Measurements from ENCODE around the gene BAIAP2.

Gene BAIAP2

DNA sequence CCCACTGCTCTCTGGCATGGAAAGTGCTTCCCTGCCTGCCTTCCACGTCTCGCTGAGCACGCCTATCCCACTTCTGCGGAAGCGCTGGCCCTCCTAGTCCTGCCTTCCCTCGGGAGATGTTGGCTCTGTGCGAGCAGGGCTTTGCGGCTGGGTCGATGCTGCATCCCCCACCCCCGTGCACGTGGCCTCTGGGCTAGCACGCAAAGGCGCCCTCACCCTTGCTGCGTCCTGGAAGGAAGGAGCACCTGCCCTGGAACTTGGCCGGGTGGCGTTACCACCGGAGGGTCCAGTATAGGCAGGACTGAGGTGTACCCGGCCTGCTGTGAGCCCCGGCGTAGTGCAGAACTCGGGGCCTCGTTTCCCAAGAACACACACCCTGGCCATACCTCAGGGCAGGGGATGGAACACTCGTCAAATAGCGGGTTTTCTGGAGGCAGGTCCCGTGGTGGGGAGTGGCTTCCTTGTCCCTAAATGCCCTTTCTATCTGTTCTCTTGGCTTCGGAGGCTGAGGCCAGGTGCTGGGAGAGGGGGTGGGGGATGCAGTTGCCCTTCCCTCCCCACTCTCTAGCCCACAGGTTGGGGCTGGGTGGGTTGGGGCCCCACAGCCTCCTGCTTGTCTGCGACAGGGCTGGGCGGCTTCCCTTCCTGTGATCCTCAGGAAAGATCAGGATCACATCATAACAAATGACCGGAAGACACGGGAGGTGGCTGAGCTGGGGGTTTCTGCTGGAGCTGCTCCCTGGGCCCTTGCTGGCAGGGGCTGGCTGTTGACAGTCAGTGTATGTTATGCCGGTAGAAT lies 17.4 kb downstream of the BAIAP2 start:
- DNase-seq (ENCODE audit: low read depth), result no peak
- H3K4me3 ChIP-seq (ENCODE audit: low read depth, low read length), result no peak overlapping the region
- TF ChIP-seq, protein P1, sequence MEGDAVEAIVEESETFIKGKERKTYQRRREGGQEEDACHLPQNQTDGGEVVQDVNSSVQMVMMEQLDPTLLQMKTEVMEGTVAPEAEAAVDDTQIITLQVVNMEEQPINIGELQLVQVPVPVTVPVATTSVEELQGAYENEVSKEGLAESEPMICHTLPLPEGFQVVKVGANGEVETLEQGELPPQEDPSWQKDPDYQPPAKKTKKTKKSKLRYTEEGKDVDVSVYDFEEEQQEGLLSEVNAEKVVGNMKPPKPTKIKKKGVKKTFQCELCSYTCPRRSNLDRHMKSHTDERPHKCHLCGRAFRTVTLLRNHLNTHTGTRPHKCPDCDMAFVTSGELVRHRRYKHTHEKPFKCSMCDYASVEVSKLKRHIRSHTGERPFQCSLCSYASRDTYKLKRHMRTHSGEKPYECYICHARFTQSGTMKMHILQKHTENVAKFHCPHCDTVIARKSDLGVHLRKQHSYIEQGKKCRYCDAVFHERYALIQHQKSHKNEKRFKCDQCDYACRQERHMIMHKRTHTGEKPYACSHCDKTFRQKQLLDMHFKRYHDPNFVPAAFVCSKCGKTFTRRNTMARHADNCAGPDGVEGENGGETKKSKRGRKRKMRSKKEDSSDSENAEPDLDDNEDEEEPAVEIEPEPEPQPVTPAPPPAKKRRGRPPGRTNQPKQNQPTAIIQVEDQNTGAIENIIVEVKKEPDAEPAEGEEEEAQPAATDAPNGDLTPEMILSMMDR (IDR thresholded peaks at IDR 0.05; ENCODE audit: low read depth, low read length, missing control alignments), result no peak
- in situ Hi-C loops (cut with HindIII; ENCODE audit: low sequenced_read_pairs), result no loop called here

DNA sequence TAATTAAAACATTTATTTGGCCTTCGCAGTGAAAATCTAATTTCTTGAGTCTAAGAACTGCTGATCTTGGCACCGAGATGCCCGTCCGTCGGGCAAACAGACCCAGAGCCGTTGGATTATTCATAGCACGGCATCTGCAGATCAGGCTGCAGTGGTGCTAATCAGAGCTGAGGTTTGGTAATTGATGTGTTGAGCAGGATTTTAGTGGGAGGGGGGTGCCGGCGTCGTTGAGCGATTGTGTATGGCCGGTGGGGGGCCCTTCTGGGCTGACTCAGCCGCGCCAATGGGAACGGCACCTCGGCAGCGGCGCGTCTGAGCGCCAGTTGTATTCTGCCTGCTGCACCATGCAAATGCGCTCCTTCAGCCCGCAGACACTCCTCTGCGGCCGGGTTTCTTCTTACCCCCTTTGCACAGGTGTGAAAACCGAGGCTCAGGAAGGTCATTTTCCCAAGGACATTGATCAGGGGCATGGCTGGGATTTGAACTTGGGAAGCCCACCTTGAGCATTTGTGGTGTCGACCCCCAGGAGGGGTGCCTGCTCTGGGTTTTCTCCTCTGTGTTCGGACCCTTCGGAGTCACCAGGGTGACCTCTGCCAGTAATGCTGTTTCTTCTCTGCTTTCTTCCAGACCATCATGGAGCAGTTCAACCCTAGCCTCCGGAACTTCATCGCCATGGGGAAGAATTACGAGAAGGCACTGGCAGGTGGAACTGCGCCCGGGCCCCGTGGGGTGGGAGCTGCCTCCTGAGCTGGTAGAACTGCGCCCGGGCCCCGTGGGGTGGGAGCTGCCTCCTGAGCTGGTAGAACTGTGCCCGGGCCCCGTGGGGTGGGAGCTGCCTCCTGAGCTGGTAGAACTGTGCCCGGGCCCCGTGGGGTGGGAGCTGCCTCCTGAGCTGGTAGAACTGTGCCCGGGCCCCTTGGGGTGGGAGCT lies 18.4 kb downstream of the BAIAP2 start:
- TF ChIP-seq, protein P1 (IDR thresholded peaks at IDR 0.05; ENCODE audit: low read depth, low read length, missing control alignments), result no peak
- DNase-seq (ENCODE audit: low read depth), result no peak
- in situ Hi-C loops (cut with HindIII; ENCODE audit: low sequenced_read_pairs), result no loop called here
- no peak overlapping the region for H3K4me3 ChIP-seq (ENCODE audit: low read depth, low read length)

DNA sequence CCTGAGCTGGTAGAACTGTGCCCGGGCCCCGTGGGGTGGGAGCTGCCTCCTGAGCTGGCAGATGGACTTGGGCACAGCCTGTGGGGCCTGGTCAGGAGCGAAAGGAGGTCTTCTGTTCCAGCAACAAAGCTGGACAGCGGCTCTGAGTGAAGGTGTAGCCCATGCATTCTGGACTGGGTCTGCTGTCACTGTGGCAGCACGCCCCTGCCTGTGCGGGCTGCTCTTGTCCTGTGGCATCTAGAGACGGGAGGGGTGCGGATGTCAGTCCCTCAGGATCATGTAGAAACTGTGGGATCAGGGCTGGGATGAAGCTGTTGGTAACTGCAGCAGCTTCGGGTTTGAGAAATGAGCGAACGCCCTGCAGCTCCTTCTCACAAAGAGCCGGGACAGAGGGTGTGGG lies 19.4 kb downstream of the BAIAP2 start:
- H3K4me3 ChIP-seq (ENCODE audit: low read depth, low read length), result no peak overlapping the region
- TF ChIP-seq, protein P1 (IDR thresholded peaks at IDR 0.05; ENCODE audit: low read depth, low read length, missing control alignments), result no peak
- no peak for DNase-seq (ENCODE audit: low read depth)
- in situ Hi-C loops (cut with HindIII; ENCODE audit: low sequenced_read_pairs), result no loop called here

DNA sequence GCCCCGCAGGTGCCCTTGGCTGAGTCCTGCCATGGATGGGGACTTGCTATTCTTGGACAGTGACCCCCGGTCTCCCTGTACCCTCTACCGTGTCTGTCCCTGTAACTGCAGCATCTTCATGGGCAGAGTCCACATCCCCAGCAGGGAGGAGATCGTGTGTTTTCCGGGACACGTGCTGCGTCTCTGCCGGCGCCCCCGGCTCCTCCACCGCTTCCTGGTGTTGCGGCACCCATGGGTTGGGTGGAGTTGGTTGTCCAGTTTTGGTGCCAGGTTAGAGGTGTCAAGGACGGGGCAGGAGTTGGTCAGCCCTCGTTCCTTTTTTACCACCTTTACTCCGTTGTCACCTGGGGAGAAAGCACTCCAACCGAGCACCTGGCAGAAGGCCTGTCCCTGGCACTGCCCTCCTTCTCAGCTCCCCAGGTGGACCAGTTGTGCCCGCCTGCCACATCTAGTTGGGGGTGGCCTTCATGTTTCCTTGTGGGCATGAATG lies 20.0 kb downstream of the BAIAP2 start:
- TF ChIP-seq, protein P1 (IDR thresholded peaks at IDR 0.05; ENCODE audit: low read depth, low read length, missing control alignments), result no peak
- H3K4me3 ChIP-seq (ENCODE audit: low read depth, low read length), result no peak overlapping the region
- in situ Hi-C loops (cut with HindIII; ENCODE audit: low sequenced_read_pairs), result no loop called here
- DNase-seq (ENCODE audit: low read depth), result no peak

DNA sequence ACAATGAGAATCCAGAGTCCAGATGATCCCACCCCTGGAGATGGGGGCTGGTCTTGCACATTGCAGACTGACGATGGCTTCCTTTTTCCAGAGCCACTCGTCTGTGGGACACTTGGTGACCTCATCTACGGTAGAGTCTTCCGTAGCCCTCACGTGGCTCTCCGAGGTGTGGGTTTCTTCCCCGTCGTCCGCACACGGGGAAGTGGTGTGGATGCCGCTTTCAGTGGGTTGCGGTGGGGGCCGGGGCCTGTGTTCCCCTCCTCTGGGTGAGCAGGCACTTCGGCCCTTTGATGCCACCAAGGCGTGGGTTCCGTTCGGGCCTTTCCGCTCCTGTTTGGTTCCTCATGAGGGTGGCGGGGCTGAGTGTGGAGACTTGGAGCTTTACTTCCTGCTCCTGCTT lies 21.4 kb downstream of the BAIAP2 start:
- in situ Hi-C loops (cut with HindIII; ENCODE audit: low sequenced_read_pairs), result no loop called here
- TF ChIP-seq, protein P1 (IDR thresholded peaks at IDR 0.05; ENCODE audit: low read depth, low read length, missing control alignments), result no peak
- no peak overlapping the region for H3K4me3 ChIP-seq (ENCODE audit: low read depth, low read length)
- no peak for DNase-seq (ENCODE audit: low read depth)

DNA sequence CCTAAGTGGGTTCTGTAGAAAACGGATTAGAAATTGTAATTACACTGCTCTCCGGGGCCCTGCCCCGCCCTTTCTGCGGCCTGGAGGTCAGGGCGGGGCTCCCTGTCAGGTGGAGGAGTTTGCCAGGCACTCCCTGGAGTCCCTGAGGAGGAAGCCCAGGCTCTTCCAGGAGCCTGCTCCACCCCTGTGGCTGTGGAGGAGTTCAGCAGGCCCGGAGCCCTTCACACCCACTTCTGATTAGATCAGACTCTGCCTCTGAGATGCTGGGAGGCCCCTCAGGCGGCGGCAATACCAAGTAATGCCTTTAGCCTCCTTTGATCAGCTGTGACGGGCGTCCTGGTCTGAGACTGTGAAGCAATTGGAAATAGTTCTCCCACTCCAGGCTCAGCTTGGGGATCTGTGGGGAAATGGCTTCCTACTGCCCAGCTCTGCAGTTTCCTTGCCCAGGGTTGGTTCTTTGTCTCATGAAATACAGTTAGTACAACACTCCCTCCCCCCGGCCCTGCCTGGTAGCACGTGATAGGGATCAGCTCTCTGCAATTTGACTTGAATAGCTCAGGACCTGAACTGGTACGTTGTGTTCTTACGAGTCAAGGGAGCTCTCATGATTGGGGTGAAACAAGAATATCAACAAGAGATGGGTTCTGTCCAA lies 22.3 kb downstream of the BAIAP2 start:
- no peak overlapping the region for H3K4me3 ChIP-seq (ENCODE audit: low read depth, low read length)
- in situ Hi-C loops (cut with HindIII; ENCODE audit: low sequenced_read_pairs), result no loop called here
- TF ChIP-seq, protein P1 (IDR thresholded peaks at IDR 0.05; ENCODE audit: low read depth, low read length, missing control alignments), result no peak
- no peak for DNase-seq (ENCODE audit: low read depth)

Measured in astrocyte of the cerebellum (primary cell).